ENCODE measurements around the gene BORCS6. TPM values are rescaled to one million over a fixed set of nuclear protein-coding genes. Genes with fewer than 3 reads are reported as not detected.

Gene BORCS6
- total and polyA plus RNA-seq, 2 of the 13 experiments (the other 11 are each of a cell fraction or from before 2014, with no cell fraction given), result 2.0 to 5.1 TPM

DNA sequence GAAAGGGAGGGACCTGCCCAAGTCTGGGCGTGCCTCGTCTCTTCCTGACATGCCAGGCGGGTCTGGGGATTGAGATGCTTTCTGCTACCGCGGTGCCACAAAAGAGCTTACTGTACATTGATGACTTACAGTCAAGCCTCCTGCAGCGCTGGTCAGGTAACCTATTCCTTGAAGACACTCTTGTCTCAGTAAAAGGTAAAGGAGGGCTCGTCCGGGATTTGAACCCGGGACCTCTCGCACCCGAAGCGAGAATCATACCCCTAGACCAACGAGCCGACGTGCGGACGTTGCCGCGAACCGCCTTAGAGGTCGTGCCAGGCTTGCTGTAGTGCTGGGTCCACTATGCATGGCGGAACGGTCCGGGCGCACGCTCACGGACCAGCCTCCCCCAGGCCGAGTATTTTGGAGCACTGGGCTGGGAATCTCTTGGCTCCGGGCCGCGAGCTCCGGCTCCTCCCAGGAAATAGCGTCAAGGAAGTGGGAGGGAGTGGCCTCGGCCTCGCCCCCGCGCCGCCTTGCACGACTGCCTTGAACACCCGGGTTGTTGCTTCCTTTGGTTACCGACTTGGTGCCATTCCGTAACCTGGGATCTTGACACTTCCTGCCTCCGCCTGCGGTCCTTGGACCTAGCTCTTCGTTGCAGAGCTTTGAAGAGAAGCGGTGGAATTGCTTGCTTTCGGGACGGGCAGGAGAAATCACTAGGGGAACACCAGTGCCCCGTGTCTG is 32.8 kb upstream of the BORCS6 start (continued):
- TF ChIP-seq, protein P1, sequence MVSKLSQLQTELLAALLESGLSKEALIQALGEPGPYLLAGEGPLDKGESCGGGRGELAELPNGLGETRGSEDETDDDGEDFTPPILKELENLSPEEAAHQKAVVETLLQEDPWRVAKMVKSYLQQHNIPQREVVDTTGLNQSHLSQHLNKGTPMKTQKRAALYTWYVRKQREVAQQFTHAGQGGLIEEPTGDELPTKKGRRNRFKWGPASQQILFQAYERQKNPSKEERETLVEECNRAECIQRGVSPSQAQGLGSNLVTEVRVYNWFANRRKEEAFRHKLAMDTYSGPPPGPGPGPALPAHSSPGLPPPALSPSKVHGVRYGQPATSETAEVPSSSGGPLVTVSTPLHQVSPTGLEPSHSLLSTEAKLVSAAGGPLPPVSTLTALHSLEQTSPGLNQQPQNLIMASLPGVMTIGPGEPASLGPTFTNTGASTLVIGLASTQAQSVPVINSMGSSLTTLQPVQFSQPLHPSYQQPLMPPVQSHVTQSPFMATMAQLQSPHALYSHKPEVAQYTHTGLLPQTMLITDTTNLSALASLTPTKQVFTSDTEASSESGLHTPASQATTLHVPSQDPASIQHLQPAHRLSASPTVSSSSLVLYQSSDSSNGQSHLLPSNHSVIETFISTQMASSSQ (IDR thresholded peaks at IDR 0.05; ENCODE audit: low read depth), result 0 out of 2 replicates have a peak, but pooled peaks have one; percentile 19
- TF ChIP-seq, protein P1 (CRISPR knock-in tag; IDR thresholded peaks at IDR 0.05; ENCODE audit: borderline replicate concordance), result no peak; the same call in 1 of the 2 replicates
- TF ChIP-seq SOX13 (IDR thresholded peaks at IDR 0.05), result peak; percentile 18; the same call in 1 of the 2 replicates
- peak in 1 of 2 experiments; percentile 8; a peak in 2 of 4 replicates for TF ChIP-seq SOX13 (CRISPR knock-in tag; conservative IDR thresholded peaks at IDR 0.05 in 1 of 2, IDR thresholded peaks at IDR 0.05 in 1 of 2)
- TF ChIP-seq, protein P2, sequence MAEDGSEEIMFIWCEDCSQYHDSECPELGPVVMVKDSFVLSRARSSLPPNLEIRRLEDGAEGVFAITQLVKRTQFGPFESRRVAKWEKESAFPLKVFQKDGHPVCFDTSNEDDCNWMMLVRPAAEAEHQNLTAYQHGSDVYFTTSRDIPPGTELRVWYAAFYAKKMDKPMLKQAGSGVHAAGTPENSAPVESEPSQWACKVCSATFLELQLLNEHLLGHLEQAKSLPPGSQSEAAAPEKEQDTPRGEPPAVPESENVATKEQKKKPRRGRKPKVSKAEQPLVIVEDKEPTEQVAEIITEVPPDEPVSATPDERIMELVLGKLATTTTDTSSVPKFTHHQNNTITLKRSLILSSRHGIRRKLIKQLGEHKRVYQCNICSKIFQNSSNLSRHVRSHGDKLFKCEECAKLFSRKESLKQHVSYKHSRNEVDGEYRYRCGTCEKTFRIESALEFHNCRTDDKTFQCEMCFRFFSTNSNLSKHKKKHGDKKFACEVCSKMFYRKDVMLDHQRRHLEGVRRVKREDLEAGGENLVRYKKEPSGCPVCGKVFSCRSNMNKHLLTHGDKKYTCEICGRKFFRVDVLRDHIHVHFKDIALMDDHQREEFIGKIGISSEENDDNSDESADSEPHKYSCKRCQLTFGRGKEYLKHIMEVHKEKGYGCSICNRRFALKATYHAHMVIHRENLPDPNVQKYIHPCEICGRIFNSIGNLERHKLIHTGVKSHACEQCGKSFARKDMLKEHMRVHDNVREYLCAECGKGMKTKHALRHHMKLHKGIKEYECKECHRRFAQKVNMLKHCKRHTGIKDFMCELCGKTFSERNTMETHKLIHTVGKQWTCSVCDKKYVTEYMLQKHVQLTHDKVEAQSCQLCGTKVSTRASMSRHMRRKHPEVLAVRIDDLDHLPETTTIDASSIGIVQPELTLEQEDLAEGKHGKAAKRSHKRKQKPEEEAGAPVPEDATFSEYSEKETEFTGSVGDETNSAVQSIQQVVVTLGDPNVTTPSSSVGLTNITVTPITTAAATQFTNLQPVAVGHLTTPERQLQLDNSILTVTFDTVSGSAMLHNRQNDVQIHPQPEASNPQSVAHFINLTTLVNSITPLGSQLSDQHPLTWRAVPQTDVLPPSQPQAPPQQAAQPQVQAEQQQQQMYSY (CRISPR knock-in tag; IDR thresholded peaks at IDR 0.05), result peak; percentile 65; the same call in 1 of the 2 replicates
- TF ChIP-seq, protein P3, sequence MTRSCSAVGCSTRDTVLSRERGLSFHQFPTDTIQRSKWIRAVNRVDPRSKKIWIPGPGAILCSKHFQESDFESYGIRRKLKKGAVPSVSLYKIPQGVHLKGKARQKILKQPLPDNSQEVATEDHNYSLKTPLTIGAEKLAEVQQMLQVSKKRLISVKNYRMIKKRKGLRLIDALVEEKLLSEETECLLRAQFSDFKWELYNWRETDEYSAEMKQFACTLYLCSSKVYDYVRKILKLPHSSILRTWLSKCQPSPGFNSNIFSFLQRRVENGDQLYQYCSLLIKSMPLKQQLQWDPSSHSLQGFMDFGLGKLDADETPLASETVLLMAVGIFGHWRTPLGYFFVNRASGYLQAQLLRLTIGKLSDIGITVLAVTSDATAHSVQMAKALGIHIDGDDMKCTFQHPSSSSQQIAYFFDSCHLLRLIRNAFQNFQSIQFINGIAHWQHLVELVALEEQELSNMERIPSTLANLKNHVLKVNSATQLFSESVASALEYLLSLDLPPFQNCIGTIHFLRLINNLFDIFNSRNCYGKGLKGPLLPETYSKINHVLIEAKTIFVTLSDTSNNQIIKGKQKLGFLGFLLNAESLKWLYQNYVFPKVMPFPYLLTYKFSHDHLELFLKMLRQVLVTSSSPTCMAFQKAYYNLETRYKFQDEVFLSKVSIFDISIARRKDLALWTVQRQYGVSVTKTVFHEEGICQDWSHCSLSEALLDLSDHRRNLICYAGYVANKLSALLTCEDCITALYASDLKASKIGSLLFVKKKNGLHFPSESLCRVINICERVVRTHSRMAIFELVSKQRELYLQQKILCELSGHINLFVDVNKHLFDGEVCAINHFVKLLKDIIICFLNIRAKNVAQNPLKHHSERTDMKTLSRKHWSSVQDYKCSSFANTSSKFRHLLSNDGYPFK (CRISPR knock-in tag; IDR thresholded peaks at IDR 0.05; ENCODE audit: borderline replicate concordance), result peak; percentile 65; the same call in 1 of the 2 replicates
- peak; percentile 55; the same call in 1 of the 2 replicates for TF ChIP-seq ZNF256 (CRISPR knock-in tag; conservative IDR thresholded peaks at IDR 0.05)
- peak; percentile 96; the same call in 1 of the 2 replicates for TF ChIP-seq SRY (CRISPR knock-in tag; IDR thresholded peaks at IDR 0.05)
- peak; percentile 69; the same call in 1 of the 2 replicates for TF ChIP-seq ZNF367 (CRISPR knock-in tag; IDR thresholded peaks at IDR 0.05; ENCODE audit: borderline replicate concordance)
- TF ChIP-seq, protein P4, sequence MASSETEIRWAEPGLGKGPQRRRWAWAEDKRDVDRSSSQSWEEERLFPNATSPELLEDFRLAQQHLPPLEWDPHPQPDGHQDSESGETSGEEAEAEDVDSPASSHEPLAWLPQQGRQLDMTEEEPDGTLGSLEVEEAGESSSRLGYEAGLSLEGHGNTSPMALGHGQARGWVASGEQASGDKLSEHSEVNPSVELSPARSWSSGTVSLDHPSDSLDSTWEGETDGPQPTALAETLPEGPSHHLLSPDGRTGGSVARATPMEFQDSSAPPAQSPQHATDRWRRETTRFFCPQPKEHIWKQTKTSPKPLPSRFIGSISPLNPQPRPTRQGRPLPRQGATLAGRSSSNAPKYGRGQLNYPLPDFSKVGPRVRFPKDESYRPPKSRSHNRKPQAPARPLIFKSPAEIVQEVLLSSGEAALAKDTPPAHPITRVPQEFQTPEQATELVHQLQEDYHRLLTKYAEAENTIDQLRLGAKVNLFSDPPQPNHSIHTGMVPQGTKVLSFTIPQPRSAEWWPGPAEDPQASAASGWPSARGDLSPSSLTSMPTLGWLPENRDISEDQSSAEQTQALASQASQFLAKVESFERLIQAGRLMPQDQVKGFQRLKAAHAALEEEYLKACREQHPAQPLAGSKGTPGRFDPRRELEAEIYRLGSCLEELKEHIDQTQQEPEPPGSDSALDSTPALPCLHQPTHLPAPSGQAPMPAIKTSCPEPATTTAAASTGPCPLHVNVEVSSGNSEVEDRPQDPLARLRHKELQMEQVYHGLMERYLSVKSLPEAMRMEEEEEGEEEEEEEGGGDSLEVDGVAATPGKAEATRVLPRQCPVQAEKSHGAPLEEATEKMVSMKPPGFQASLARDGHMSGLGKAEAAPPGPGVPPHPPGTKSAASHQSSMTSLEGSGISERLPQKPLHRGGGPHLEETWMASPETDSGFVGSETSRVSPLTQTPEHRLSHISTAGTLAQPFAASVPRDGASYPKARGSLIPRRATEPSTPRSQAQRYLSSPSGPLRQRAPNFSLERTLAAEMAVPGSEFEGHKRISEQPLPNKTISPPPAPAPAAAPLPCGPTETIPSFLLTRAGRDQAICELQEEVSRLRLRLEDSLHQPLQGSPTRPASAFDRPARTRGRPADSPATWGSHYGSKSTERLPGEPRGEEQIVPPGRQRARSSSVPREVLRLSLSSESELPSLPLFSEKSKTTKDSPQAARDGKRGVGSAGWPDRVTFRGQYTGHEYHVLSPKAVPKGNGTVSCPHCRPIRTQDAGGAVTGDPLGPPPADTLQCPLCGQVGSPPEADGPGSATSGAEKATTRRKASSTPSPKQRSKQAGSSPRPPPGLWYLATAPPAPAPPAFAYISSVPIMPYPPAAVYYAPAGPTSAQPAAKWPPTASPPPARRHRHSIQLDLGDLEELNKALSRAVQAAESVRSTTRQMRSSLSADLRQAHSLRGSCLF (CRISPR knock-in tag; IDR thresholded peaks at IDR 0.05; ENCODE audit: borderline replicate concordance), result no peak
- no peak for TF ChIP-seq ZNF34 (CRISPR knock-in tag; IDR thresholded peaks at IDR 0.05; ENCODE audit: borderline replicate concordance)

All from HepG2 (cell line).